Measurements from ENCODE around the gene CEP68. TPM values are rescaled to one million over a fixed set of nuclear protein-coding genes. Genes with fewer than 3 reads are reported as not detected.

Gene CEP68
- total RNA-seq, 1 donor from 2014 or later: 17.9 TPM

- intact Hi-C loops (cut with micrococcal nuclease): no loop called here
- peaks cover 22% of the 10 kb centered on the region for H3K4me1 Mint-ChIP-seq
- H3K36me3 Mint-ChIP-seq (ENCODE audit: low read depth): peaks cover 83% of the 10 kb centered on the region
- ChIA-PET POLR2A (interaction anchor here (0.6 kb wide), 1 partner anchor 19 kb away, joined by 4 read pairs; no protein-coding TSS in a partner anchor), CTCF (no interaction called here)
- H3K9me3 Mint-ChIP-seq: no peaks in the 10 kb centered on the region
- H3K27me3 Mint-ChIP-seq: no peaks in the 10 kb centered on the region
- ATAC-seq (ENCODE audit: low read depth) (no peak), DNase-seq (no peak)
- H3K27ac Mint-ChIP-seq: peak overlapping the region; percentile 41
- no peak overlapping the region for H3K4me3 Mint-ChIP-seq
- TF ChIP-seq CTCF (IDR thresholded peaks at IDR 0.05): no peak
Measured at GRCh38 chr2:65081232-65081685, 25.0 kb downstream of the CEP68 start.

- ChIA-PET POLR2A (no interaction called here), CTCF (no interaction called here)
- Mint-ChIP-seq H3K9me3 (no peaks in the 10 kb centered on the region), H3K4me1 (peaks cover 9% of the 10 kb centered on the region), H3K27ac (no peak overlapping the region), H3K27me3 (no peaks in the 10 kb centered on the region), H3K36me3 (ENCODE audit: low read depth) (peaks cover 87% of the 10 kb centered on the region), H3K4me3 (no peak overlapping the region)
- TF ChIP-seq CTCF (IDR thresholded peaks at IDR 0.05): no peak
- DNase-seq (no peak), ATAC-seq (ENCODE audit: low read depth) (no peak)
- intact Hi-C loops (cut with micrococcal nuclease): no loop called here
Measured at GRCh38 chr2:65085148-65085547, 28.9 kb downstream of the CEP68 start.

GRCh38 chr2:65092791-65093190, 36.6 kb downstream of the CEP68 start:
- Mint-ChIP-seq H3K4me3 (no peak overlapping the region), H3K27ac (peak overlapping the region; percentile 43), H3K27me3 (no peaks in the 10 kb centered on the region), H3K9me3 (peaks cover 7% of the 10 kb centered on the region), H3K4me1 (peaks cover 9% of the 10 kb centered on the region), H3K36me3 (ENCODE audit: low read depth) (peaks cover 89% of the 10 kb centered on the region)
- ATAC-seq (ENCODE audit: low read depth): no peak
- intact Hi-C loops (cut with micrococcal nuclease): no loop called here
- DNase-seq: no peak
- ChIA-PET POLR2A (interaction anchor here (0.7 kb wide), 1 partner anchor 11 kb away, joined by 3 read pairs; no protein-coding TSS in a partner anchor), CTCF (interaction anchor here (0.6 kb wide), 1 partner anchor 72 kb away, joined by 3 read pairs; no protein-coding TSS in a partner anchor)
- no peak for TF ChIP-seq CTCF (IDR thresholded peaks at IDR 0.05)

- H3K4me3 Mint-ChIP-seq: no peak overlapping the region
- POLR2A ChIA-PET: no interaction called here
- peaks cover 9% of the 10 kb centered on the region for H3K4me1 Mint-ChIP-seq
- H3K36me3 Mint-ChIP-seq (ENCODE audit: low read depth): peaks cover 88% of the 10 kb centered on the region
- TF ChIP-seq CTCF (IDR thresholded peaks at IDR 0.05): no peak
- CTCF ChIA-PET: no interaction called here
- no peak for ATAC-seq (ENCODE audit: low read depth)
- intact Hi-C loops (cut with micrococcal nuclease): no loop called here
- H3K9me3 Mint-ChIP-seq: peaks cover 7% of the 10 kb centered on the region
- DNase-seq: no peak
- peak overlapping the region; percentile 43 for H3K27ac Mint-ChIP-seq
- H3K27me3 Mint-ChIP-seq: no peaks in the 10 kb centered on the region
Measured at GRCh38 chr2:65093211-65093610, 37.0 kb downstream of the CEP68 start.

GRCh38 chr2:65096948-65097347, 40.7 kb downstream of the CEP68 start:
- H3K27ac Mint-ChIP-seq: no peak overlapping the region
- H3K4me3 Mint-ChIP-seq: no peak overlapping the region
- peaks cover 72% of the 10 kb centered on the region for H3K36me3 Mint-ChIP-seq (ENCODE audit: low read depth)
- DNase-seq (no peak), ATAC-seq (ENCODE audit: low read depth) (no peak)
- H3K4me1 Mint-ChIP-seq: peaks cover 9% of the 10 kb centered on the region
- POLR2A ChIA-PET: interaction anchor here (1.7 kb wide), 1 partner anchor 32 kb away, joined by 5 read pairs; the partner anchor contains the start of gene RAB1A
- H3K27me3 Mint-ChIP-seq: no peaks in the 10 kb centered on the region
- intact Hi-C loops (cut with micrococcal nuclease): no loop called here
- peaks cover 7% of the 10 kb centered on the region for H3K9me3 Mint-ChIP-seq
- no peak for TF ChIP-seq CTCF (IDR thresholded peaks at IDR 0.05)
- CTCF ChIA-PET: no interaction called here

Measured in activated B cell treated with CpG ODN at 0.5 μM for 24 hours (primary cell).